Measurements from ENCODE around the gene MROH2A.

Gene MROH2A

DNA sequence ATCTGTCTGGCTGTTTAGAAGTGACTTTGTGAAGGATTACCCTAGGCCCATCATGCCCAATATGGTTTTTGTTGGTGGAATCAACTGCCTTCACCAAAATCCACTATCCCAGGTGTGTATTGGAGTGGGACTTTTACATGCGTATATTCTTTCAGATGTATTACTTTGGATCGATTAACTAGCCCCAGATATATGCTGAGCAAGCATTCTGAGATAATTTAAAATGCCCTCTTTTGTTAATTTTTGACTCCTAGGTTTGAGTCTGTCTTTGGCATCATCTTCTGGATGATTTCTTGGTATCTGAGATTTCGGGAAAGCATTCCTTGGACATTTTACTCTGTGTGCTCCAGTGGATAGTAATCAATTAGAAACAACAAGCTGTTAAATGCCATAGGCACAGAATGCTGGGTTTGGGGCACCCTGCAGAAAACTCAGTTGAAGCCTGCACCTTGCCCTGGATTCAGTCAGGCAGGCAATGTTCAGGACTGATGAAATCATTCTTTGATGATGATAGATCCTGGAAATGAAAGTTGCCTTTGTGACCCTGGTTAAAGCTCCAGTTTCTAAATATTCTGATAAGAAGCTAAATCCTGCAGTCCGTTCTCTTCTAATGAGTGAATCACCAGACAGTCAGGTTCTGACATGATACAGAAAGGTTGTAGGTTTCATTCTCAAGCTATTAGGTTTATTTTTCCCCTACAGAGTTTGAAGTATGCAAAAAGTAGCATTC is 16.9 kb upstream of the MROH2A start:
- DNase-seq: no peak

DNA sequence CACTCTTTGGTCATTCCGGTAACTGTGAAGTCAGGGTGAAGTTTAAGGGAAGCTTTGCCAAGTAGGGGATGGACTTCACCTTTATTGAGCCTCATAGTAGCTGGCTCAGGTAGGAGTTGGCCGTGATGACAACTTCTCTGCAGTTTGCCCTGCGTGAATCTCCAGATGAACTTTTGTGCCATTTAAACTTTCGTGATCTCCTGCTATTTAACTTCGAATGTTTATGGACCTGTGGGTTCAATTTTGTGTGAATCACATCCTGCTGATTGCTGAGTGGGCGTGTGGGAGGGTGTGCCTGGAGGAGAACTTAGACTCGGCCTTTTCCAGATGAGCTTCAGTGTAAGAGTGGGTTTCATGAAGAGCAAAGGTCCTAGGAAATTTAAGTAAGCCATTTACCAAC is 13.9 kb upstream of the MROH2A start:
- DNase-seq: no peak

DNA sequence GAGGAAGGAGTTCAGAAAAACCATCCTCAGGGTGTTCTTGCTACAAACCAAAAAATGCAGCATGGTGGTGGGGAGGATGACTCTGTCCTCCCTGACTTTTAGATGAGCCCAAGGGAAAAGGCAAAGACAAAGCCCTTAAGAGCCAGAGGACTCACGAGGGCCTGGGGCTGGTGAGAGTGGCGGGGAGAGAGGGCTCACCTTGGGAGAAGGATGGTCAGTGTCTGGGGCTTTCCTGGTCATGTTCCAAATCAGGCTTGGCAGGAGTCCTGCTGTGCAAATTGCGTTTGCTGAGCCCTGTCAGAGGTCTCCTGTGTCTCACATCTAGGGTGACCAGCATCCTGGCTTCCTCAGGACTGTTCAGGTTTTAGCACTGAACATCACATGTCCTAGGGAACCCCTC is 13.4 kb upstream of the MROH2A start:
- no peak for DNase-seq

DNA sequence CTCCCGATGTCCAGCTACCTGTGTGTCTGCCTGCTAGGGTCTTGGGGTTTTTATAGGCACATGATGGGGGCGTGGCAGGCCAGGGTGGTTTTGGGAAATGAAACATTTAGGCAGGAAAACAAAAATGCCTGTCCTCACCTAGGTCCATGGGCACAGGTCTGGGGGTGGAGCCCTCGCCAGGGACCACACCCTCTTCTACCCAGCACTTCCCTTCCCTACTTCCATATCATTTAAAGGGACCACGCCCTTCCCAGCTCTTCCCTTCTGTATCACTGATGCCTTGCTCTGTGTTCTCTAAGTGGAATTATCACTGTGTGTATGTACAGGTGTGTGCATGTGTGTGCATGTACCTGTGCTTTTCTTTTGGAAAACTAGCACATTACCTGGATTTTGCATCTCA is 11.7 kb upstream of the MROH2A start:
- no peak for DNase-seq

DNA sequence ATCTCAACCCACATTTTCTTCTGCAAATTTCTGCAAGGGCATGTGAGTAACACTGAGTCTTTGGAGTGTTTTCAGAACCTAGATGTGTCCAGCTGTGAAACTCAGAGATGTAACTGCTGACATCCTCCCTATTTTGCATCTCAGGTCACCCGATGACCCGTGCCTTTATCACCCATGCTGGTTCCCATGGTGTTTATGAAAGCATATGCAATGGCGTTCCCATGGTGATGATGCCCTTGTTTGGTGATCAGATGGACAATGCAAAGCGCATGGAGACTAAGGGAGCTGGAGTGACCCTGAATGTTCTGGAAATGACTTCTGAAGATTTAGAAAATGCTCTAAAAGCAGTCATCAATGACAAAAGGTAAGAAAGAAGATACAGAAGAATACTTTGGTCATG is 10.1 kb upstream of the MROH2A start:
- DNase-seq: no peak

DNA sequence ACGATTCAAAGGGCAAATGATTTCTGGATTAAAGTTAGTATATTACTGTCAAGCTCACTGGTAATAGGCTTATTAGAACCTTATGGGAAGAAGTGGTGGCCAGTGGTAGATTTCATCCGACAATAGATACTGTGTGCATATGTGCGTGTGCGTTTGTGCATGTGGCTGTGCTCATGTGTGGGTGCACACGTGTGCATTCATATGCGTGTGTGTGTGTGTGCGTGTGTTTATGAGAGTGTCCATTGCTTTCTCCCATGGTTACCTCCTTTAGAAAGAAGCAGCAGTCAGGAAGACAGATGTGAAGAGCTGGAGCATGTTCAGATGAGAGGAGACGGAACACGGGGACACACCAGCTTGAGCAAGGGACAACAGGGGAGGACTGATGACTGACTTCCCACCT is 8.9 kb upstream of the MROH2A start:
- no peak for DNase-seq

DNA sequence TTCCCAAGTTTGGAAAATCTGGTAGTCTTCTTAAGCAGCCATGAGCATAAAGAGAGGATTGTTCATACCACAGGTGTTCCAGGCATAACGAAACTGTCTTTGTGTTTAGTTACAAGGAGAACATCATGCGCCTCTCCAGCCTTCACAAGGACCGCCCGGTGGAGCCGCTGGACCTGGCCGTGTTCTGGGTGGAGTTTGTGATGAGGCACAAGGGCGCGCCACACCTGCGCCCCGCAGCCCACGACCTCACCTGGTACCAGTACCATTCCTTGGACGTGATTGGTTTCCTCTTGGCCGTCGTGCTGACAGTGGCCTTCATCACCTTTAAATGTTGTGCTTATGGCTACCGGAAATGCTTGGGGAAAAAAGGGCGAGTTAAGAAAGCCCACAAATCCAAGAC is 6.0 kb upstream of the MROH2A start:
- DNase-seq: no peak

DNA sequence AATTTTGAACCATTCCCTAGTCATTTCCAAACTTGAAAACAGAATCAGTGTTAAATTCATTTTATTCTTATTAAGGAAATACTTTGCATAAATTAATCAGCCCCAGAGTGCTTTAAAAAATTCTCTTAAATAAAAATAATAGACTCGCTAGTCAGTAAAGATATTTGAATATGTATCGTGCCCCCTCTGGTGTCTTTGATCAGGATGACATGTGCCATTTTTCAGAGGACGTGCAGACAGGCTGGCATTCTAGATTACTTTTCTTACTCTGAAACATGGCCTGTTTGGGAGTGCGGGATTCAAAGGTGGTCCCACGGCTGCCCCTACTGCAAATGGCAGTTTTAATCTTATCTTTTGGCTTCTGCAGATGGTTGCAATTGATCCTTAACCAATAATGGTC is 5.5 kb upstream of the MROH2A start:
- peak; percentile 1 for DNase-seq

DNA sequence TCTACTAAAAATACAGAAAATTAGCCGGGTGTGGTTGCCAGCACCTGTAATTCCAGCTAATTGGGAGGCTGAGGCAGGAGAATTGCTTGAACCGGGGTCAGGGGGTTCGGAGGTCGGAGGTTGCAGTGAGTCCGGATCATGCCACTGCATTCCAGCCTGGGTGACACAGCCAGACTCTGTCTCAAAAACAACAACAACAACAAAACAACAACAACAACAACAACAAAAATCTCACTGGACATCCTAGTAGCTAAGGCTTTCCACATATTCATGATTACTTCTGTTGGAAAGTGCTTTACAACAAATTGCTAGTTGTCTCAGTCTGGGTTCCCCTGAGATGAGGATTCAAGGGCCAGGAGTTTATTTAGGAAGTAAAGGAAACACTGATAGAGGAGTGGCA is 4.3 kb upstream of the MROH2A start:
- DNase-seq: no peak

DNA sequence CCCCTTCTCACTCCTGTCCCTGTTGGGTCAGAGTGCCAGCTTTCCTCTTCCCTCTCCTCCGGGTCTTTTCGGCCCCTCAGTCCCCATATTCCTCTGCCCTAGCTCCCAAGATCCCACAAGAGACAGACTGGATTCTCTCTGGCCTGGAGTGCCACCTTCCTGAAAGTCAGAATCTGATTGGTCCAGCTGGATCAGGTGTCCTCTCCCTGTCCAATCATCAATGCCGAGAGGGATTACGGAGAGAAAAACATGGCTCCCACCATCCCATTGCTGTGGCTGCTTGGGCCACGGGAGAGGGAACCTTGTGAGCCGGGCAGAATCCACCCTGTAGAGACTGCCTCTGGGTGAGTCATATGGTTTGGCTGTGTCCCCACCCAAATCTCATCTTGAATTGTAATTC is 2.7 kb upstream of the MROH2A start:
- no peak for DNase-seq

DNA sequence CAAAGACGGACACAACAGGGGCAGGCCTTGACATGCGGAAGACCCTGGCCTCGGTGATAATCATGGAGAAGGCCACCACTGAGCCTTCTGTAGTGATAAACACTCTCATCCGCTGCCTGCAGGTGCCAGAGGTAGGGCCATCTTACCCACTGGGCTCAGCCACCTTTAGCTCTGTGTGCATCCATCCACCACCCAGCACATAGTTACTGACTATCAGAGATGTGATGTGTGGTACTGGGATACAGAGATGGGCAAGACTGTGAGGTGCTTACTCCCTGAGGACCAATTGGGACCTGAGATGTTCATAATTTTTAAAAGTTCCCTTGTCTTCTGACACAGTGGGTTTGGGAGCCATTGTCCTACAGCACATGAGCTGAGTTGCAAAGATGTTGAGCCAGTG is 1.6 kb downstream of the MROH2A start:
- no peak for DNase-seq

DNA sequence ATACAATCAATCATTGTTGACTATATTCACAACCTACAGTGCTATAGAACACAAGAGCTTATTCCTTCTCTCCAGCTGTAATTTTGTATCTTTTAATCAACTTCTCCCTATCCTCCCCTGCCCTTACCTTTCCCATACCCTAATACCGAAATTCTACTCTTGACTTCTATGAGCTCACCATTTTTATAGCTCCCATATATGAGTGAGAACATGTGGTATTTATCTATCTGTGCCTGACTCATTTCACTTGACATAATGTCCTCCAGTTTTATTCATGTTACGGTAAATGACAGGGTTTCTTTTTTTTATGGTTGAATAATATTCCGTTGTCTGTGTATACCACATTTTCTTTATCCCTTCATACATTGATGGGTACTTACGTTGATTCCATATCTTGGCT is 2.6 kb downstream of the MROH2A start:
- no peak for DNase-seq

DNA sequence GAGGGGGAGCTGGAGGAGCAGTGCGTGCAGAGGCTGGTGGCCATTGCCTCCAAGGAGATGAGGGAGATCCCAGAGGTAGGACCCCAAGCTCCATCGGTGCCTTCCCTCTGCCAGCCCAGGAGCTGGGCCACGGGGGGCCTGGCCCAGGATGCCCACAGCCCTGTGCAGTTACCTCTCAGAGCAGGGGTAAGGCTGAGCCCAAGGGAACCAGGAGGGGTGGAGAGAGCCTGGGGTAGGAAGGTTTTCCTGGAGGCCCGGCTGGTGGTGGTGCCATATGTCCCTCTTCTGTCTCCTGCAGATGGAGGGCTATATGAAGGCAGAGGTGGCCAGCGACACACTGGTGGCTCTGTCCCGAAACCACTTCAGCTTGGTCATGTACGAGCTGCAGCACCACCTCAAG is 11.4 kb downstream of the MROH2A start:
- no peak for DNase-seq

DNA sequence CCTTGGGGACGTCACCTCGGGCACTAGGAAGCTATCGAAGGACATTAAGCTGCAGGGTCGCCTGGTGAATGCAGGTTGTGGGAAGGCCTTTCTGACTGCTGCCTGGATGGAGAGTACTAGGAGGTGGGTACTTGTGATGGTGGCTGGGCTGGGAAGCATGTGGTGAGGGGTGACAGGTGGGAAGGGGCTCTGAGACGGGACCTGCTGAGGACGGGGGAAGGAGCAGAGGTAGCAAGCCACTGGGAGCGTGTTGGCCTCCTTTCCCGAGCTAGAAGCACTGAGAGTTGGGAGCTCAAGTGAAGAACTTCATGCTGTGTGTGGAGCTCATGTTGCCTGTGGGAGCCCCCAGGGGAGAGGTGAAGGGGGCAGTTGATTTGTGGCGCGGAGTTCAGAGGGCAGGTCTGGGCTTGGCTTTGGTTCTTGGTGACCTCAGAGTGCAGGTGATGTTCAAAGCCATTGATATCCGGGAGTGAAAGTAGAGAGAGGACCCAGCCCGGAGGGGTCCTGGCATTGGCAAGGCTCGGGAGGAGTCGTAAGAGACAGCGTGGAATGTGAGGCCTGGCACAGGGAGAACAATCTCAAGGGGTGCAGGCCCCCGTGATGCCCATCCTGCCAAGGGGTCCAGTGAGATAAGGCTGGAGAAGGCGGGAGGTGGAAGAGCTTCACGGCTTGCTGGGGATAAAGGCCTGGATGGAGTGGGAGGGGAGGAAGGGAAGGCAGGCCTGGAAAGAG is 13.2 kb downstream of the MROH2A start:
- DNase-seq: no peak

DNA sequence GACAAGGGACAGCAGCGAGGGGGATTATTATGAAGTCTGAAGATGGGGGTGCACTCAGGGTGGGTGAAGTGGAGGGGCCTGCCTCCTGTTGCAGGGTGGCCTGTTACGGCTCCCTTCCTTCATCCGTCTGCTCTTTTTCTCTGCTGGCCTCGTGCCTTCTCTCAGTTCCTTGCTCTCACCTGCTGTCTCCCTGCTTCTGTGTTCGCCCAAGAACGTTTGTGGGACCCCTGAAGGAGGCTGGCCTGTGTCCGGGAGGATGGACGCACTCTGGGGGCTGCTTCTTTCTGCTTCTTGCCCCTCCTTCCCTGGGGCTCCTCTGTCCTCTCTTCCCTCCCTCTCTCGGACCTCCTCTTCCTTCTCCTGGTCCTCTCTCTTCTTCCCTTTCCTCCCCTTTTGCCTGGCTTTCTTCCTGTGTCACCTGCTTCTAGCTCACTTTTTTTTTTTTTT is 13.8 kb downstream of the MROH2A start:
- DNase-seq: no peak

DNA sequence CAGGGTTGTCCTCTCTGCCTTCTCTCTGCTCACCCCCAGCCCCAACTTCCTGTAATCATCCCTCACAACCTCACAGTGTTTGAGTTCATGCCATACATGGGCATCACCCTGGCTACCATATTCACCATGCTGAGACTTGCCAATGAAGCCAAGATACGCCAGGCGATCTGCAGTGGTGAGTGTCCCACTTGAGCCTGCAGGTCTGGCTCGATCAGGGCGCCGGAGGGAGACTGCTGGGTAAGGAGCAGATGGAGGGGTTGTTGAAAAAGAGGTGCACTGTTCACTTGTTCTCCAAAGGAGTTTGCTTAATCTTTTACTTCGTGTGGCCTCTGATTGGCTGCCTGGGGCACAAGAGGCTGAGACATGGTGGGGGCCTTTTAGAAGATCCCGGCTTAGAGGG is 14.6 kb downstream of the MROH2A start:
- DNase-seq: no peak

DNA sequence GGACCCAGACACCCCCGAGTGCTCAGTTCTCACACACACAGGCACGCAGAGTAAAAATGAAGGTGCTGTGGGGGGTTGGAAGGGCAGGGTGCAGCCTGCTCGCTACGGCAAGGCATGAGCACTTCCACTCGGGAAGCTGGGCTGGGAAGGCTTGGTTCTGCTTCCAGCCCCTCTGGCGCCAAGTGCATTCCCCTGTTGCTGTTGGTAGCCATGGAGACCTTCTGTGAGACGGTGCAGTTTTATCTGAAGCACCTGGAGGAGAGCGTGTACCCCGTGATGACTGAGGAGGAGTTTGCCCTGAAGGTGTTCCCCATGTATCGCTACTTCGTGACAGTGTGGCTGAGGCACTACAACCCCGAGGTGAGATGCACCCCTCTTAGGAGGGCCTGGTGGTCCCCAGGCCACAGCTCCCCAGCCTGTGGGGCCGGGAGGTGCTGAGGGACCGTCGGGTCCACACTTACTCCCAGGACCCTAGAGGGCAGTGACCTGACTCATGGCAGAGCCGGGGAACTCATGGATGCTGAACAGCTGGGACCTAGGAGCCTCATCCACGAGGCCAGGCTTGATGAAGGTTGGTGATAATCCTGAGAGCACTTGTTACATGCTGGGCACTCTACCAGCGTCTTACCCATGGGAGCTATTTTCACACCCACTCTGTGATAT is 15.5 kb downstream of the MROH2A start:
- no peak for DNase-seq

DNA sequence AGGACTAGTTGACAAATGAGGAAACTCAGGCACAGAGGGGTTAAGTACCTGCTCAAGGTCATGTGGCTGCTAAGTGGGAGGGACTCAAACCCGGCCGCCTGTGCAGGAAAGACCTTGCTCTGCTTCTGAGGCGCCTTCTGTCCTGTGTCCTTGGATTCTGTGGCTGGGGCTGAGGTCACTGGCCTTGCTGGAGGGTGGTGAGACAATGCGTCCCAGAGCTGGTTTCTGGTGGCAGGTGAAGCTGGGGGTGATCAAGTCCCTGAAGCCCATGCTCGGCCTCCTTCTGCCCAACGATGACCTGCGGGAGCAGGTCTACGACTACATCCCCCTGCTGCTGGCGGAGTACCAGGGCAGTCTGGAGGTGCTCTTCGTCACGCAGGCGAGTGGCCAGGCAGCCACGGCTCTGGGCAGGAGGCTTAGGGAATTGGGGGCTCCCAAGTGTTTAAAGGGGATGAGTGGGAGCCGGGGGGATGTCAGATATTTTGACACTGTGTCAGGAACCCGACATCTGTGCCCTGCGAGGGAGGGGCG is 16.1 kb downstream of the MROH2A start:
- no peak for DNase-seq

DNA sequence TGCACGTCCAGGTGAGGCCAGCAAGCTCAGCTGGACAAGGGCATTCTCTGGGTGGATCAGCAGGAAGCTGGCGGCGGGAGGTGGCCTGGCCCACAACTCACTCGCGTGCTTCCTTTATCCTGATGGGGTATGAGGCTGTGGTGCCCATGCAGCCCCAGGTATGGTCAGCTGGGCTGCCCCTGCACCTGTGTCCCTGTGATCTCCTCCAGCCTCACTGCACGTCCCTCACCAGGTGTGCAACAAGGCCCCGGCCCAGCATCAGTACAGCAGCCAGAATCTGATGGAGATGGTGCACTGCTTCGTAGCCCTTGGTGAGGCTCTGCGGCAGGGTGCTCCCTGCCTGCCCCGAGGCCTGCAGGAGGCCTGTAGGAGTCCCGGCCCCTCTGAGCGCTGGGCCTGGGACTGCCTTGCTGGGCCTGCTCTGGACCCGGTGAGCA is 17.6 kb downstream of the MROH2A start:
- no peak for DNase-seq

DNA sequence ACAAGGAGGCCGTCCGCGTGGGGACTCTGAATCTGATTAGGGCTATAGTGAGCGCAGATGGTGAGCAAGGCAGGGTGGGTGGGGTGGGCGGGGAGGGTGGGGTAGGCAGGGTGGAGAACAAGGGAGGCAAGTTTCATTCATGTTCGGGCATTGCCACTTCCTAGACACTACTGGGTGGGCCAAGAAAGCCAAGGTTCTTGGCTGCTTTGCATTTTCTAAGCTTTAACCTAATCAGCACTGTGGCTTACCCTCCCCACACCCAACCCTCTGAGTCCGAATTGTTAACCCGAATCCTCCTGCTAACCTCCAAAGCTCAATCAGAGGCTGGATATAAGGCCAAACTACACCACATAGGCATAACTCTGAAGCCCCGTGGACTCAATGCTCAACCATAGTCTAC is 18.1 kb downstream of the MROH2A start:
- DNase-seq: no peak

DNA sequence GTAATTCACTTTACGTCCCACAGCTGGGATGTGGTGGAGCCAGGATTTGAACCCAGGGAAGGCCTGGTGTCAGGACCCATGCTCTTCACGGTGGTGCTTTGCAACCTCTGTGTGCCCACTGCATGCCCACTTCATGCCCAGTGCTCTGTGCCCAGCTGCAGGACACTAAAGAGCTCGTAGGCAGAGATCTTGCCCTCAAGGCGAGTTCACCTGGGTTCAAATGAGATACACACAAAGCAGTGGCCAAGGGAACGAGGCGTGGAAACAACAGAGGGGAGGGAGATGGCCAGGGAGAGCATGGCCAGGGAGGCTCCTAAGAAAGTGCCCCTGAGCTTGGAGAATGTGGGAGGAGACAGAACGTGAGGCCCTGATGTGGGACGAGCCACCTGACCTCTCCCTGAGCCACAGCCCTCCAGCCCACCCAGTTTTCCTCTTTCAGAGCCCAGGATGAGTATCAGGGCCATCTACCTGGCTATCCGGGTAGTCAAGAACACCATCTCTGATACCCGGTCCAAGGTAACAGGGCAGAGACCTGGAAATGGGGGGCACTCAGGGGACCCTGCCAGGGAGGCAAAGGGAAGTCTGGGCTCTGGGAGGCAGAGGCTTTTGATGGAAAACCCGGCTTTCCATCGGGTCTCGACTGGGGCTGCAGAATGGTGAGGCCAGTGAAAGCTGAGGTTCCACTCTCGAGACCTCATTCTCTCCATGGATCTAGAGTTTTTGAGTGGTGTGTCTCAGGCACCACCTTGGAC is 20.4 kb downstream of the MROH2A start:
- DNase-seq: no peak

DNA sequence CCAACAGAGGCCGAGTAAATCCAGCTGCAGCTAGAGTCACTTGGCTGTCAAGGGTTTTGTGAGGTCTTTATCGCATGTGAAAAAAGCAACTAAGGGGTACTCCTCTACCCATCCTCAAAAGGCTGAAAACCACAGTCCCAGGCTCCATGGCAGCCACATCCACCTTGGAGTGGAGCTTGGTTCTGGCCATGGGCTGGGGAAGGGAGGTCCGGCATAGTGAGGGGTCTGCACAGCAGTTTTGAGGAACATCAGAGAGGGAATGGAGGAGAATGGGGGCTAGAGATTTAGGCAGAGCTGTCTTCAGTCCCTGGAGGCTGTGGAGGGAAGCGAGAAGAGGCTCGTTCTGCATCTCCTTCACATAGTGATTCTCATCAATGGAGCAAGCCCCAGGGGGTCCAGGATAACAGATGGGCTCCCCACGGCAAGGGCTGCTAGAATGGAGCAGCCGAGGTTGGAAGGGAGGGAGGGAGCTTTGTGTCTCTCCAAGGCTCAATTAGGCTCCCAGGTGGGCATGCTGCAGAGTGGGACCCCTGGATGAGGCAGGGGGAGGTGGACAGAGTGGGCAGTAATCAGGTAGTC is 21.0 kb downstream of the MROH2A start:
- peak; percentile 50 for DNase-seq

DNA sequence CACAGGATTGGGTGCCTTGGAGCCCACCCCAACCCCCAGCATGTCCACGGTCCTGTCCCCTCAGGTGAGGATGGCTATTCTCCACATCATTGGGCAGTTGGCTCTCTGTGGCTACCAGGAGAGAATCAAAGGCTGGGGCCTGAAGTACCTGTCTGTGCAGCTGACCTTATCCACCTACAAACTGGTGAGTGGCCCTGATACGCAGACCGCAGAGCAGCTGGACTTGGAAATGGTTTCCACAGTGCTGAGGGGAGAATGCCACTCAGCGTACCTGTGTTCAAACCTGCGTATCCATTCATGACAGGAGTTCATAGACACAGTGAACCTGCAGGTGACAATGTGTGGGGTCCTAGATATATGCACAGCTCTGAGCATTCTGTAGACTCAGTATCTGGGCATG is 21.6 kb downstream of the MROH2A start:
- DNase-seq: no peak
